GM12878 (cell line): Measurements from ENCODE around the gene COX6A2. TPM values are rescaled to one million over a fixed set of nuclear protein-coding genes. Genes with fewer than 3 reads are reported as not detected.

Experiments used
- ATAC-seq: fragments of 200-7000 bp; cut with Tn5 transposase; 3 replicates; pipeline ENCODE4 v1.9.1; 2020; ENCODE audit warnings: mild to moderate bottlenecking, moderate library complexity
- BruUV-seq: library from RNA; stranded (reverse); fragments of 400-500 nt; replicated peaks from 2 replicates; lab custom pipeline; 2021; lab: Mats Ljungman, UMichigan
- CTCF ChIA-PET: fragments of 300-600 bp; sonication (Branson Sonifier 250); formaldehyde crosslinking; extraction: SDS; loops from one replicate; lab custom pipeline; 2021; ENCODE audit warnings: inconsistent platforms; lab: Yijun Ruan, JAX
- POLR2A ChIA-PET: fragments of 350-600 bp; formaldehyde crosslinking; extraction: SDS; loops from one replicate; lab custom pipeline; 2021; ENCODE audit warnings: inconsistent platforms; lab: Charles Lee
- RAD21 ChIA-PET: fragments of 300-600 bp; sonication (Branson Sonifier 250); formaldehyde crosslinking; loops from one replicate; lab custom pipeline; 2023; ENCODE audit warnings: antibody characterized with exemption; ENCODE audit not compliant: unreplicated experiment; lab: Charles Lee
- SMC1A ChIA-PET: fragments of 300-600 bp; sonication (Branson Sonifier 250); formaldehyde crosslinking; loops from one replicate; lab custom pipeline; 2023; ENCODE audit not compliant: unreplicated experiment, uncharacterized antibody; lab: Charles Lee
- DNase-seq: peaks from one replicate; pipeline ENCODE4 v3.0.0-alpha.2; 2011; ENCODE audit warnings: low read depth, low spot score
- FAIRE-seq: peaks from 3 replicates; lab custom pipeline; 2011; peaks lifted over from hg19 to GRCh38; lab: Jason Lieb, UNC
- H2AFZ ChIP-seq: 2 replicates; pipeline ENCODE4 v1.6.0; 2011; ENCODE audit warnings: low read depth, low read length, control low read depth; ENCODE audit not compliant: control insufficient read depth
- H3K27ac ChIP-seq: 2 replicates; pipeline ENCODE4 v1.5.1; 2011; ENCODE audit warnings: control low read depth; ENCODE audit not compliant: control insufficient read depth, insufficient read depth
- H3K27me3 ChIP-seq, 2 experiments: replicated peaks in 1 of 2; 2 replicates each; pipeline versions ENCODE4 v1.6.0 to v1.6.1; 2011; ENCODE audit warnings: low read length in 1 of 2; ENCODE audit not compliant: control insufficient read depth in 2 of 2, insufficient read depth in 2 of 2
- H3K36me3 ChIP-seq, 2 experiments: 2 replicates each; pipeline ENCODE4 v1.5.1; 2011; ENCODE audit warnings: low read length in 1 of 2; ENCODE audit not compliant: control insufficient read depth in 2 of 2, insufficient read depth in 2 of 2
- H3K4me1 ChIP-seq: 2 replicates; pipeline ENCODE4 v1.6.1; 2011; ENCODE audit warnings: mild to moderate bottlenecking, low read length, moderate library complexity, mixed read lengths; ENCODE audit not compliant: control insufficient read depth, insufficient read depth
- H3K4me2 ChIP-seq: 2 replicates; pipeline ENCODE4 v1.6.0; 2011; ENCODE audit warnings: control low read depth; ENCODE audit not compliant: control insufficient read depth, insufficient read depth
- H3K4me3 ChIP-seq: fragments of 200-600 bp; sonication (generic); 2 replicates; pipeline ENCODE4 v1.5.1; 2016
- H3K79me2 ChIP-seq: 2 replicates; pipeline ENCODE4 v1.6.0; 2011; ENCODE audit warnings: low read length; ENCODE audit not compliant: control insufficient read depth, insufficient read depth
- H3K9ac ChIP-seq: 2 replicates; pipeline ENCODE4 v1.8.0; 2011; ENCODE audit warnings: low read length, control low read depth, mixed read lengths; ENCODE audit not compliant: control insufficient read depth, insufficient read depth
- H3K9me3 ChIP-seq: replicated peaks from 3 replicates; pipeline ENCODE4 v1.5.1; 2011; ENCODE audit warnings: mild to moderate bottlenecking, low read length; ENCODE audit not compliant: control insufficient read depth, insufficient read depth
- H4K20me1 ChIP-seq: 2 replicates; pipeline ENCODE4 v1.6.0; 2011; ENCODE audit not compliant: control insufficient read depth, insufficient read depth
- CUX1 ChIP-seq: IDR thresholded peaks from 2 replicates; pipeline ENCODE4 v1.6.1; 2012; ENCODE audit warnings: improper control_type of control experiment, low read depth, low read length; ENCODE audit not compliant: insufficient replicate concordance
- EGR1 ChIP-seq, 2 experiments: IDR thresholded peaks; 1 replicate in 1 of 2; 2 replicates in 1 of 2; pipeline ENCODE4 v1.6.1; 2011 to 2012; ENCODE audit warnings: low read depth in 2 of 2, low read length in 2 of 2, borderline replicate concordance in 1 of 2, mild to moderate bottlenecking in 1 of 2, moderate library complexity in 1 of 2
- WGBS: methylation state at CpG from one replicate; pipeline ENCODE4 v1.1.6; 2016; ENCODE audit warnings: low lambda C conversion rate; ENCODE audit not compliant: insufficient replicate concordance, insufficient coverage; ENCODE audit errors: missing lambda C conversion rate; 5-methylcytosine and 5-hydroxymethylcytosine counted together
- in situ Hi-C: fragments of 300-500 bp; cut with MboI; formaldehyde crosslinking; loops from 9 replicates; pipeline ENCODE4 v1.14.3; 2018; ENCODE audit warnings: mixed read lengths
- intact Hi-C: fragments of 100-400 bp; cut with micrococcal nuclease; formaldehyde crosslinking; loops from one replicate; pipeline ENCODE4 v1.14.2; 2022; ENCODE audit not compliant: unreplicated experiment
- polyA plus RNA-seq, 11 experiments: library from polyadenylated mRNA; depleted of rRNA in 4 of 11; unstranded in 6 of 11; stranded (reverse) in 5 of 11; fragments of >200 nt; fragmentation: Nextera tagmentation in 4 of 11; fragmentation: Illumina TruSeq in 1 of 11; extraction: Ambion mirVana in 4 of 11; extraction: Trizol in 1 of 11; gene quantifications; 1 replicate in 1 of 11; 2 replicates in 10 of 11; pipeline versions ENCODE4 v1.2.1 to v1.2.3, GENCODE V29; 2011 to 2016; ENCODE audit warnings: inconsistent platforms in 2 of 11, missing spikeins in 2 of 11, low read depth in 1 of 11
- total RNA-seq, 4 experiments: library from RNA; depleted of rRNA in 3 of 4; stranded (reverse); fragments of >200 nt in 3 of 4; fragmentation: Illumina TruSeq in 1 of 4; extraction: Trizol in 1 of 4; gene quantifications; 2 replicates each; pipeline versions ENCODE4 v1.2.1 to v1.2.3, GENCODE V29; 2013 to 2021

The COX6A2 gene
- total and polyA plus RNA-seq, 10 of the 15 experiments (the other 5 are each of a cell fraction or from before 2014, with no cell fraction given): not detected

DNA sequence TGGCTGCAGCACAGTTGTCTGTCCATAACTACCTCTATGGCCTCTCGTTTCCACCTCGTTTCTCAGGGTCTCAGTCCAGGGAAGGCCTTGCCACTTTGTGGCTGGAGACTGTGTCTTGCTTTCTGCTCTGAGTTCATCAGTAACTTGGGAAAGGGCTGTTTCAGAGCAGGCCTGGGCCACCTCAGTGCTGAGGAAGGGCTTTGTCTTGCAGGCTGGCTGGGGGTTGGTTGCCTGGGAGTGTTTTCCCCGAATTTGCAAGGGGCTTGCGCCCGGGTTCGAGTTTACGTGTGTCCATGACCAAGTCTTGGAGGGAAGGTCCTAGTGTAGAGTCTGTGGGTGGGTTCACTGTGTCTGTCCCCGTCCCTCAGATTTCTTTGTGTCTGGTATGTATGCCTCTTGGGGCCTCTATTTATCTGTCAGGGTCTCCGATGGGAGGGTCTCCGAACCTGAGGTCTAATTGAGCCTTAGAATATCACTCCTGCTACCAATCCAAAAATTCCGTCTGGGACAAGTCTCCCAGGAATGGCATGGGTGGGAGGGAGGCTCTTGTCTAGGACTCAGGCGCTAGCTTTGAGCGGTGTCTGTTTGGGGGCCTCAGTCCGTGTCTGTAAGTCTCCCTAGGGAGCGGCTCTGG lies 43.2 kb upstream of the COX6A2 start:
- no peak for FAIRE-seq
- SMC1A ChIA-PET: no interaction called here

More for the DNA sequence above, 43.2 kb upstream of the COX6A2 start:
- H3K36me3 ChIP-seq: no peaks in the 10 kb centered on the region; a peak in 1 of 4 replicates
- POLR2A ChIA-PET: no interaction called here
- 57% methylated on average over 15 of the region's 15 CpGs for WGBS
- ATAC-seq (no peak), DNase-seq (no peak)
- no peak overlapping the region for H3K27ac ChIP-seq
- CTCF ChIA-PET: interaction anchor here (0.6 to 1.8 kb wide), 3 partner anchors 11 to 389 kb away, joined by 3 to 6 read pairs (median 3); no protein-coding TSS in a partner anchor
- no TSS peak for BruUV-seq
- H3K27me3 ChIP-seq: peaks cover 0 to 5% of the 10 kb centered on the region in 2 experiments; a peak in 3 of 4 replicates
- no peaks in the 10 kb centered on the region for H3K9me3 ChIP-seq
- no peak overlapping the region for H3K4me2 ChIP-seq
- intact Hi-C loops: no loop called here
- H3K4me1 ChIP-seq: peaks cover 4% of the 10 kb centered on the region; the same call in 1 of the 2 replicates
- no peaks in the 10 kb centered on the region for H4K20me1 ChIP-seq
- no peak overlapping the region for H2AFZ ChIP-seq
- RAD21 ChIA-PET: no interaction called here
- no peak for TF ChIP-seq CUX1
- TF ChIP-seq EGR1 (IDR thresholded peaks at IDR 0.05; ENCODE audit: borderline replicate concordance in 1 of 2, low read depth in 2 of 2, low read length in 2 of 2): no peak
- no peak overlapping the region for H3K9ac ChIP-seq
- in situ Hi-C loops: no loop called here
- no peaks in the 10 kb centered on the region for H3K79me2 ChIP-seq
- H3K4me3 ChIP-seq: no peak overlapping the region
